ENCODE data around the gene KIF21A.
"Not testable (repeated sequence)": the region's sequence is repeated elsewhere in the genome, so short reads cannot be mapped to it uniquely, and the experiment has no call there.

The KIF21A gene, protein sequence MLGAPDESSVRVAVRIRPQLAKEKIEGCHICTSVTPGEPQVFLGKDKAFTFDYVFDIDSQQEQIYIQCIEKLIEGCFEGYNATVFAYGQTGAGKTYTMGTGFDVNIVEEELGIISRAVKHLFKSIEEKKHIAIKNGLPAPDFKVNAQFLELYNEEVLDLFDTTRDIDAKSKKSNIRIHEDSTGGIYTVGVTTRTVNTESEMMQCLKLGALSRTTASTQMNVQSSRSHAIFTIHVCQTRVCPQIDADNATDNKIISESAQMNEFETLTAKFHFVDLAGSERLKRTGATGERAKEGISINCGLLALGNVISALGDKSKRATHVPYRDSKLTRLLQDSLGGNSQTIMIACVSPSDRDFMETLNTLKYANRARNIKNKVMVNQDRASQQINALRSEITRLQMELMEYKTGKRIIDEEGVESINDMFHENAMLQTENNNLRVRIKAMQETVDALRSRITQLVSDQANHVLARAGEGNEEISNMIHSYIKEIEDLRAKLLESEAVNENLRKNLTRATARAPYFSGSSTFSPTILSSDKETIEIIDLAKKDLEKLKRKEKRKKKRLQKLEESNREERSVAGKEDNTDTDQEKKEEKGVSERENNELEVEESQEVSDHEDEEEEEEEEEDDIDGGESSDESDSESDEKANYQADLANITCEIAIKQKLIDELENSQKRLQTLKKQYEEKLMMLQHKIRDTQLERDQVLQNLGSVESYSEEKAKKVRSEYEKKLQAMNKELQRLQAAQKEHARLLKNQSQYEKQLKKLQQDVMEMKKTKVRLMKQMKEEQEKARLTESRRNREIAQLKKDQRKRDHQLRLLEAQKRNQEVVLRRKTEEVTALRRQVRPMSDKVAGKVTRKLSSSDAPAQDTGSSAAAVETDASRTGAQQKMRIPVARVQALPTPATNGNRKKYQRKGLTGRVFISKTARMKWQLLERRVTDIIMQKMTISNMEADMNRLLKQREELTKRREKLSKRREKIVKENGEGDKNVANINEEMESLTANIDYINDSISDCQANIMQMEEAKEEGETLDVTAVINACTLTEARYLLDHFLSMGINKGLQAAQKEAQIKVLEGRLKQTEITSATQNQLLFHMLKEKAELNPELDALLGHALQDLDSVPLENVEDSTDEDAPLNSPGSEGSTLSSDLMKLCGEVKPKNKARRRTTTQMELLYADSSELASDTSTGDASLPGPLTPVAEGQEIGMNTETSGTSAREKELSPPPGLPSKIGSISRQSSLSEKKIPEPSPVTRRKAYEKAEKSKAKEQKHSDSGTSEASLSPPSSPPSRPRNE (N-terminal part only)

DNA sequence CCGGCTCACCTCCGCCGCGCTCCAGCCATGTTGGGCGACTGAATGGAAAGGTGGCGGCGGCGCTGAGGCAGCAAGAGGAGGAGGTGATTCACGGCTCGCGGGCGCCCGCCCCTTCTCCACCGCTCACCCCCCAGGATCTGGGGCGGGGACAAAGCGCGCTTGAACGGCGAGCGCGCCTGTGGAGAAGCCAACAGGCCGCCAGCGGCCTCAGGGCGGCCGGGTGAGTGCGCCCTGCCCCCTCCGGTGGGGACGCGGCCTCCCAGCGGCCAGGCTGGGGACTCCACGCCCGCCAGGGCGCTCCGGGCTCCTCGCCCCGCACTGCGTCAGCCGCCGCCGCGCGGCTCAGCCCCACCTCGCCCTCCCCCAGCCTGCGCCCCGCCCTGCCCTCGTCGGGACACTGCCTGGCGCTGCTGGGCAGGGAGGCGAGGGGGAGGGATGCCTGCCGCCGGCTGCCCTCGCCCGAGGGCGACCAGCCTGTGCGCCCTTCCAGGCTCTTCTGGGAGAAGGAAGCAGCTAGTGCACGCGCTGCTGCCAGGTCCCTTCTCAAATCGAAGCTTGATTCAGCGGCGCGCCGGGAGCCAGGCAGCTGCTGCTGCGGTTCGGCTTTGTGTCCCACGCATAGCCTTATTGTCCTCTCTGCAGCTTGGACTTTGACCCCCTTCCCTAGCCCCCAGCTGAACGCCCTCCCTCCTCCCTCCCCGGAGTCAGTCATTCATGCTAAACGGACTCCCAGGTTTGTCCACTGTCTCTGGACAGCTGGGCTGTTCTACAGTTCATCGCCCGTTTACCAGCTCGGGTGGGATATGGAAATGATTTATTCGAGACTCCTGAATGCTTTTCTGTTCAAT, at the start of gene KIF21A:
Gene KIF21A (minus strand): TSS at position 40 of the 848 bp plus-strand sequence. CDS start 150 bp downstream, outside the sequence.
- DNase-seq (ENCODE audit: low read depth) = peak; percentile 90

- no peak for DNase-seq (ENCODE audit: low read depth)
These were observed 47.8 kb upstream of the KIF21A start for GRCh38 chr12:39490500-39491282.

- DNase-seq (ENCODE audit: low read depth) = no peak
These were observed 40.7 kb upstream of the KIF21A start for GRCh38 chr12:39483597-39483996.

DNA sequence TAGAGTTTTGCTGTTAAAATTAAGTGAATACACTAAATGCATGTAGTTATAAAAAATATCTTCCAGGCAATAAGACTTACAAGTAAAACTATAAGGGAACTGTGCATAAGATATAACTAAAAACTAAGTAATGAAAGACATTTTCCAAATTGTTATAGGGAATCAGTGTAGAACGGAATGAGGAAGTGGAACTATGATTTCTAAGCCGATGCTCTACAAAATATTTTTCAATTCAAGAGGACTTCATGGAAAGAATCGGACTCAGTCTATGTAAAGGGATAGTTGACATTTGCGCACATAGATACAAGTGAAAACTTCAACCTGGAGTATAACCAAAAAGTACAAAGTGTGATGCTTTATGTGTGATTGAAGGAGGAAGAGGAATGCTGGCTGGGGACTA, 40.1 kb upstream of the KIF21A start:
- no peak for DNase-seq (ENCODE audit: low read depth)

DNA sequence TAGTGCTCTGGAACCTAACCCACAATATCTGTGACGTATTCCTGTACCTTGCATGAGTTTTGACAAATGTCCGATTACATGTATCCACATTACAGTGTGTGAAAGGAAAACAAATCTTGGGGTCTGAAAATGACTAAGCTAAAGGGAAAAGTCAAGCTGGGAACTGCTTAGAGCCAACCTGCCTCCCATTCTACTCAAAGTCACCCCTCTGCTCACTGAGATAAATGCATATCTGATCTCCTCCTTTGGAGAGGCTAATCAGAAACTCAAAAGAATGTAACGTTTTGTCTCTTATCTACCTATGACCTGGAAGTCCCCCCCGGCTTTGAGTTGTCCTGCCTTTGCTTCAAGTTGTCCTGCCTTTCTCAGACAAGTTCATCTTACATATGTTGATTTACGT, 34.0 kb upstream of the KIF21A start:
- DNase-seq (ENCODE audit: low read depth) = no peak

GRCh38 chr12:39476121-39476520, 33.2 kb upstream of the KIF21A start:
- no peak for DNase-seq (ENCODE audit: low read depth)

GRCh38 chr12:39475136-39475535, 32.2 kb upstream of the KIF21A start:
- not testable (repeated sequence) for DNase-seq (ENCODE audit: low read depth)

DNA sequence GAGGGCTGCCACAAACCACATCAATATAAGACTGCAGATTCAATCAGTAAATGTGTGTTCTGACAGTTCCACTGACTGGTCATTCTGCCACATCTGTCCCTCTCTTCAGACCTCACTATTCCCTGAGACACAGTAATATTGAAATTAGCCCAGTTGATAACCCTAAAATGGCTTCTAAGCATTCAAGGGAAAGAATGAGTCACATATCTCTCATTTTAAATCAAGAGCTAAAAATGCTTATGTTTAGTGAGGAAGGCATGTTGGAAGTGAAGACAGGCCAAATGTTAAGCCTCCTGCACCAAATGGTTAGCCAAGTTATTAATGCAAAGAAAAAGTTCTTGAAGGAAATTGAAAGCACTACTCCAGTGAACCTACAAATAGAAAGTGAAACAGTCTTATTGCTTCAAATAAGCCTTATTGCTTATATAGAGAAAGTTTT, 24.5 kb upstream of the KIF21A start:
- no peak for DNase-seq (ENCODE audit: low read depth)

GRCh38 chr12:39464976-39465695, 22.2 kb upstream of the KIF21A start:
- DNase-seq (ENCODE audit: low read depth) = no peak

DNA sequence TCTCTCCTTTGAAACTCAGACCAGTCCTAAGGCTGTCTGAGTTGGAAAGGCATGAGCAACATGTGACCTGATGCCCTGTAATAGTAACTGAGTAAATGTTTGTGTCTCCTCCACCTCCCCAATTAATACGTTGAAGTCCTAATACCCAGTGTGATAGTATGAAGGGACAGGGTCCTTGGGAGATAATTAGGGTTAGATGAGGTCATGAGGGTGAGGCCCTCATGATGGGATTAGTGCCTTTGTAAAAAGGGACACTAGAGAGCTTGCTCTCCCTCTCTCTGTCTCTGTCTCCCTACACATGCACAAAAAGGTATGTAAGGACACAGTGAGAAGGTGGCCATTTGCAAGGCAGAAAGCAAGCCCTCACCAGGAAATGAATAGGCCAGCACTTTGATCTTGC, 18.1 kb upstream of the KIF21A start:
- no peak for DNase-seq (ENCODE audit: low read depth)

- DNase-seq (ENCODE audit: low read depth) = no peak
These were observed 16.1 kb upstream of the KIF21A start for GRCh38 chr12:39459027-39459434.

- DNase-seq (ENCODE audit: low read depth) = no peak
These were observed 9.1 kb upstream of the KIF21A start for GRCh38 chr12:39451977-39452376.

DNA sequence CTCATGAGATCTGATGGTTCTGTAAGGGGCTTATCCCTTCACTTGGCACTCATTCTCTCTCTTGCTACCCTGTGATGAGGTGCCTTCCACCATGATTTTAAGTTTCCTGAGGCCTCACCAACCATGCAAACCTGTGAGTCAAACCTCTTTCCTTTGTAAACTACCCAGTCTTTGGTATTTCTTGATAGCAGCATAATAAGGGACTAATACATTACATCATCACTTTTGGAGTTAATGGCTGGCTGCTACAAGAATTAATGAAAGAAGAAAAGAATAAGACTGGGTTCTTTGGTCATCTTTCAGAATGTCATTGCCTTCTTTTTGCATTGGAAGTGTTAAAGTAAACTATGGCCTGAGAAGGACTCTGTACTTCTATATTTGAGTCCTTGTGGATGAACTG, 5.1 kb upstream of the KIF21A start:
- DNase-seq (ENCODE audit: low read depth) = no peak

DNA sequence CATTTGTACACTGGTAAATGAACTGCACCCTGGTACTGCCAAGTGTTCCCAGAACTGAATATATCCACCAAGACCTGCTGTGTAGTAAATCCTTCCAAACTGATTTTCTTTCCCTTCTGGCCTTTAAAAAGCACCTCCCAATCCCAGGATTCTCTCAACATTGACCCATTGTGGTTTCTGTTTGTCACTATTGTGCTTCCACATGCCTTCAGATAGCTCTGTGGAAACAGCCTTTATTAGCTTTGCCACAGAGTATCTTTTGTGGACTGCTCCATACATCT, 949 bp upstream of the KIF21A start:
- no peak for DNase-seq (ENCODE audit: low read depth)

DNA sequence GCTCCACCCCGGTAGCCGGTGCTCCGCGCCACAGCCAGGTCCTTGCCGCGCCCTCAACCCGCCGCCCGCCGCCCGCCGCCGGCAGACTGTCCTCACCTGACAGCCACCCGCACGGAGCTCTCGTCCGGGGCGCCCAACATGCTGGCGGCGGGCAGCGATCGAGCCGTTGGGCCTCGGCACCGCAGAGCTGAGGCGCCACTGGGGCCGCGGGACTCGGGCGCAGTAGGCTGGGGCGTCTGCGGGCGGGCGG, 164 bp downstream of the KIF21A start:
- no peak for DNase-seq (ENCODE audit: low read depth)

DNA sequence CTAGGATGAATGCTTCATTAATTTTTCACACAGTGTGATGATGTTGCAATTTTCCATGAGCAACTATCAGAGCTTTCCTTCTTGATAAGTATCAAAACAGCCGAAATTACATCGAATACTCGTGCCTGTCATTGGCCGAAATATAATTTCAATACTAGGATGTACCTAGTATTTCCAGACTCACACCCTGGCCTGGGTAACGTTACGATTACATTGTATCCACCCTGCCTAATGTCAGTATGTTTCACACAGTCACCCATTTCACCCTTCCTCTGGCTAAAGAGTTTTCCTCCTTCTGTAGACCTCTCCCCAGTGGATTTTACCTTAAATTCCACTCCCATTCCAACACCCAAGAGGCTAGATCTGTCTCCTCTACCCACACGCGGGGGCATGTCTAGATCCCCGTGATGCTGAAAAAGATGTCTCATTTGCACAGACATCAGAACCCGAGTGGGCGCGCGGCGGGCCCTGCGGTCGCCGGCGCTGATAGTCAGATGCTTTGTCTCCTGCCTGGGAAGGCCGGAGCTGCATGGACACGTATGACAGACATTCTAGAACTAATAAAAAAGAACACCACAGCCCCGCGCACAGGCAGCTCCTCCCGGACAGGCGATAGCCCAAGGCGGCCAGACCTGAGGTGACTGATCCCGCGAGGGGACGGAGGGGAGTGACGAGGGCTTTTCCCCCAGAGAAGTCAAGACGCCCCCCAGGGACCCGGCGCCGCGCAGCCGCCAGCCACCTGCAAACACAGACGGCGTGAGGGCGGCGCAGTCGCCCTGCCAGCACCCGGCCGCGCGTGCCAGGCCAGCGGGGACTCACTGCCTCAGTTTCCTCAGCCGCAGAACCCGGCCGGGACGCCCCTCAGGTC, 723 bp downstream of the KIF21A start:
- peak; percentile 35 for DNase-seq (ENCODE audit: low read depth)

- DNase-seq (ENCODE audit: low read depth) = no peak
These were observed 1.5 kb downstream of the KIF21A start for GRCh38 chr12:39441189-39441962.

GRCh38 chr12:39440781-39441180, 2.1 kb downstream of the KIF21A start:
- no peak for DNase-seq (ENCODE audit: low read depth)

DNA sequence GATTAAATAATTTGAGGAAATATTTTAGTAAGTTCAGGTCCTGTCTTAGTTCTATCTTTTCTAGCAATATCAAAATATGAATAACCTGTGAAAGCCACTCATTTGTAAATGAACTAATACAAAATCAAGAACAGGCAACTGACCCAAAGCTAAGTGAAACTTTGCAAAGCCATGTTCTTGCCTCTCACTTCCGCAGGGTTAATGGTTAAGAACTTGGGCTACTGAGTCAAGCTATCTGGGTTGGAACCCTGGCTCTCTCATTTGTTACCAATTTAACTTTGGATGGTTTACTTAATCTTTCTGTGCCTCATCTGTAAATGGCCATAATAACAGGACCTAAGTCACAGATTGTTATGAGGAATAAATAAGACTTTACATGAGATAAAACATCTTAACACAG, 2.8 kb downstream of the KIF21A start:
- DNase-seq (ENCODE audit: low read depth) = no peak
